ENCODE results near the gene PGP. TPM values are rescaled to one million over a fixed set of nuclear protein-coding genes. Genes with fewer than 3 reads are reported as not detected.

Gene PGP
- total RNA-seq, 1 donor from 2014 or later = 19.7 TPM

DNA sequence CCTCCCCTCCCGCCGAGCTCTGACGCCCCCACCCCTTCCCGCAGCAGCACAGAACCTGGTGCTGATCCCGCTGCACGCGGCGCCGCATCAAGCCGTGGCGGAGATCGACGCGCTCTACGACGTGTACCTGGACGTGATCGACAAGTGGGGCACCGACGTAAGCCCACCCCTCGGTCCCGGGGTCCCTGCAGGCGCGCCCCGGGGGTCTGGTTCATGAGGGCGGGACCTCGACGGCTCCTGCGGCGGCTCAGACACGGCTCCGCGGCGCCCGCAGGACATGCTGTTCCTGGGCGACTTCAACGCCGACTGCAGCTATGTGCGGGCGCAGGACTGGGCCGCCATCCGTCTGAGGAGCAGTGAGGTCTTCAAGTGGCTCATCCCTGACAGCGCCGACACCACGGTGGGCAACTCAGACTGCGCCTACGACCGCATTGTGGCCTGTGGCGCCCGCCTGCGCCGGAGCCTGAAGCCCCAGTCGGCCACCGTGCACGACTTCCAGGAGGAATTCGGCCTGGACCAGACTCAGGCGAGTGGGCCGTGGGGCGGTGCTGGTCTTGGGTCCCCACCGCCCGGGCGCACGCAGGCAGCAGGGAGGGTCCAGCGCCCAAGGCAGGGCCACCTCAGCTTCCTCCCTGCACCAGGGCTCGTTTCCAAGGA is 23.0 kb upstream of the PGP start:
- DNase-seq (ENCODE audit: low spot score) = no peak

DNA sequence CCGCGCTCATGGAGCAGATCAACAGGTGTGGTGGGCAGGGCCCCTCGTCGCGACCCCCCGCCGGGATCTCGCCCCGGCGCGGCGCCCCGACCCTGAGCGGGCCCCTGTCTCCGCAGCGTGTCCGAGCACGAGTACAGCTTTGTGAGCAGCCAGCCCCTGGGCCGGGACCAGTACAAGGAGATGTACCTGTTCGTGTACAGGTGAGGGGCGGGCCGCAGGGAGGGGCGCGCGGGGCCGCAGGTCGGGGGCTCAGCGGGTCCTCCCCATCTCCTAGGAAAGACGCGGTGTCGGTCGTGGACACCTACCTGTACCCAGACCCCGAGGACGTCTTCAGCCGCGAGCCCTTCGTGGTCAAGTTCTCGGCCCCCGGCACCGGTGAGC is 22.5 kb upstream of the PGP start:
- no peak for DNase-seq (ENCODE audit: low spot score)

DNA sequence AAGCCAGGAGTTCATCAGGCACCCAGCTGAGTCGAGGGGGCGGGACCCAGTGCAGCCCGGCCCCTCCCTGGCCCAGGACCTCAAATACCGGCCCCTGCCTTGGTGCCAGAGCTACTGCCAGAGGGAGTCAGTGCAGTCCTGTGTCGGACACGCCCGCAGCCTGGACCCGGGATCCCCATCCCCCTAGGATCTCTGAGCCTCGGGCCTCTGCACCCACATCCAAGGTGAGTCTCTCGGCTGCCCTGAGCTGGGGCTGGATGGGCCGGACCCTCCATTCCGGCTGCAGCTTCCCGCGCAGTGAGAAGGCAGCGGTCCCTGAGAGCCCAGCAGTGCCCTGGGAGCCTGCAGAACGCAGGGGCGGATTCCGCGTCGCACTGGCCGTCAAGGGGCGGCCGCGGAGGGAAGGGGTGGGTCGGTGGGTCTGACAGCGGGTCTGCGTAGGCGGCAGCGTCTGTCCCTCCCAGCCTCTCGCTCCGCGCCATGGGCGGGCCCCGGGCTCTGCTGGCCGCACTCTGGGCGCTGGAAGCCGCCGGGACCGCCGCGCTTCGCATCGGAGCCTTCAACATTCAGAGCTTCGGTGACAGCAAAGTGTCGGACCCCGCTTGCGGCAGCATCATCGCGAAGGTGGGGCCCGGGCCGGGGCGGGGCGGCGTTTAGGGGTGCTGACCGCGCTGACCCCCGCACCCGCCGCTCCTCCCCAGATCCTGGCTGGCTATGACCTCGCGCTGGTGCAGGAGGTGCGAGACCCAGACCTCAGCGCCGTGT is 21.9 kb upstream of the PGP start, which contains the start of gene DNASE1L2:
DNASE1L2 (plus strand) TSS at position 108 of the 765 bp plus-strand sequence; CDS start at position 481, 373 bp downstream.
- DNase-seq (ENCODE audit: low spot score) = no peak

DNA sequence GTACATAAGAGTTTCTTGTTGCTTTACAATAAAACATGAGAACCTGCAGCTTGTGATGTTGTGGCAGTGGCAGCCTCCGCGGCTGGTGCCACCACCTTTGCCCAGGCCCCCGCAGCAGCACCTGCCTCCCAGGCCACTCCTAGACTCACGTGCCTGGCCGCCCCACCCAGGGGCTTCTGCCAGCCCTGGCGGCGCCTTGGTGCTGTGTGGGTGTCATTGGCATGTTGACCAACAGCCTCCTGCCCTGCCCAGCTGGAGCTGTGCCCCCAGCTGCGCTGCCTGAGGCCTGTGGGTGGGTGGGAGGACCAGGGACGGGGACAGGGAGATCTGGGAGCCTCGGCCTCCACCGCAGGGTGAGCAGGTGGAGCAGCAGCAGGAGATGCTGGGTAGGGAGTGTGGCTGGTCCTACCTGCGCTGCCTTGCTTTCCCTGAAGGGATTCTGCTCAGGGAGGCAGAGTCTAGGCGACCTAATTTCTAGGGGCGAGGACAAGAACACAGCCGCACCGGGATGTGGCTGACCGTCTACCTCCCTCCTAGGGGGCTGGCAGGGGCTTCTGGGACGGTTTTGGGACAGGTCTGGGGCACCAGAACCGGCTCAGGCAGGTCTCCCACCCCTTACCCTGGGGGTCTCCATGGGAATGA is 21.2 kb upstream of the PGP start:
- DNase-seq (ENCODE audit: low spot score) = no peak

DNA sequence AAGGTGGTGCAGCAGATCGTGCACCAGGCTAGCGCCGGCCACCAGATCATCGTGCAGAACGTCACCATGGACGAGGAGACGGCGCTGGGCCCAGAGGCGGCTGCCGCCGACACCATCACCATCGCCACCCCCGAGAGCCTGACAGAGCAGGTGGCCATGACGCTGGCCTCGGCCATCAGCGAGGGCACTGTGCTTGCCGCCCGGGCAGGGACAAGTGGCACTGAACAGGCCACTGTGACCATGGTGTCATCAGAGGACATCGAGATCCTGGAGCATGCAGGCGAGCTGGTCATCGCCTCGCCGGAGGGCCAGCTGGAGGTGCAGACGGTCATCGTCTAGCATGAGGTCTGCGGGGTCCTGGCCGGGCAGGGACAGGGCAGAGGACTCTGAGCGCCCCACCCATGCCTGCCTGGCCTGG is 20.6 kb upstream of the PGP start:
- DNase-seq (ENCODE audit: low spot score) = no peak

DNA sequence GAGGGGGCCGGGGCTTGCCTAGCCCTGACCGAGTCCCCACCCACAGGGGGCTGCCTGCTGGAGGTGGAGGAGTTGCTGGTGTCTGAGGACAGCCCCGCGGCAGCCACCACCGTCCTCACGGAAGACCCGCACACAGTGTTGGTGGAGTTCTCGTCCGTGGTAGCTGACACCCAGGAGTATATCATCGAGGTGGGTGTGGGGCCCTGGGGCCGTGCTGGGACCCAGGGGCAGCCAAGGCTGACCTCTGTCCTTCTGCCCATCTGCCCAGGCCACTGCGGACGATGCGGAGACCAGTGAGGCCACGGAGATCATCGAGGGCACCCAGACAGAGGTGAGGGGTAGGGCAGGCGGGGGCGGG is 20.2 kb upstream of the PGP start:
- DNase-seq (ENCODE audit: low spot score) = no peak

DNA sequence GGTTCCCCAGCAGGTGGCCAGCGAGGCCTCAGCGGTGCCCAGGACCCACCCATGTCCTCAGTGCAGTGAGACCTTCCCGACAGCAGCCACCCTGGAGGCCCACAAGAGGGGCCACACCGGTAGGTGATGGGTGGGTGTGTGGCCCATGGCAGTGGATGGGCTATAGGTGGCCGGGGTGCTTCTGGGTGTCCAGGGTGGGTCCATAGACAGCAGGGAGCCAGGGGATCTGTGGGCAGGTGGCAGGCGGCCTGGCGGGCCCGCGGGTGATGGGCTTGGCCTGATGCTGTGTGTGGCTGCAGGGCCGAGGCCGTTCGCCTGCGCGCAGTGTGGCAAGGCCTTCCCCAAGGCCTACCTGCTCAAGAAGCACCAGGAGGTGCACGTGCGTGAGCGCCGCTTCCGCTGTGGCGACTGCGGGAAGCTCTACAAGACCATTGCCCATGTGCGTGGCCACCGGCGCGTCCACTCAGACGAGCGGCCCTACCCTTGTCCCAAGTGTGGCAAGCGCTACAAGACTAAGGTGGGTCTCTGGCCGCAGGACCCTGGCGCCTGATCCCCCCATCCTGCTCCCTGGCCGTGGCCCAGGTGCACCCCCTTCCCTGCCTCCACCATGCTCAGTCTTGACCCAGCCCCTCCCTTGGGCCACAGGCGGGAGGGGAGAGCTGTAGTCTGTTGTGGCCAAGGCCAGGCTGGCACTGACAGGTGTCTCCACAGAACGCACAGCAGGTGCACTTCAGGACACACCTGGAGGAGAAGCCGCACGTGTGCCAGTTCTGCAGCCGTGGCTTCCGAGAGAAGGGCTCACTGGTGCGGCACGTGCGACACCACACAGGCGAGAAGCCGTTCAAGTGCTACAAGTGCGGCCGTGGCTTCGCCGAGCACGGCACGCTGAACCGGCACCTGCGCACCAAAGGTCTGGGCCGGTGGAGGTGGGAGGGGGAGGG is 19.5 kb upstream of the PGP start:
- no peak for DNase-seq (ENCODE audit: low spot score)

DNA sequence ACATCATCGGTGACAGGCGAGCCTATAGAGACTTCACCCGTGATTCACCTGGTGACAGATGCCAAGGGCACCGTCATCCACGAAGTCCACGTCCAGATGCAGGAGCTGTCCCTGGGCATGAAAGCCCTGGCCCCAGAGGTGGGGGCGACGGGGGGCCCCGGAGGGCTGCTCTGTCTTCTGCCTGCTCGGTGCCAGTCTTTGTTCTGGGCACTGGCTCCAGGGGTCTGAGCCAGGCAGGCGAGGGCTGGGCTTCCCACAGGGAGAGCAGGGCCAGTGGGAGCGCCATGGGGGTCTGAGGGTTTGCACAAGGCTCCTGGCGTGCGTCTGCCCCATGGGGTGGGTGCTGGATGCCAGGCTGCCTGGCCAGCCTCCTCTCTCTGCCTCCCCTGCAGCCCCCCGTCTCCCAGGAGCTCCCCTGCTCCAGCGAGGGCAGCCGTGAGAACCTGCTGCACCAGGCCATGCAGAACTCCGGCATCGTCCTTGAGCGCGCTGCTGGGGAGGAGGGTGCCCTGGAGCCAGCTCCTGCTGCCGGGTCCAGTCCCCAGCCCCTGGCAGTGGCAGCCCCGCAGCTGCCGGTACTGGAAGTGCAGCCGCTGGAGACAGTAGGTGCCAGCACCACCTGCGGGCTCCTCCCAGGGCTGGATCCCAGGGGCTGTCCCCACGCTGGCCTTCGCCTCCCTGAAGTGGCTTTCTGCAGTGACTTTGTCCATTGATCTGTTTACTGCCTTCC is 18.6 kb upstream of the PGP start:
- no peak for DNase-seq (ENCODE audit: low spot score)

DNA sequence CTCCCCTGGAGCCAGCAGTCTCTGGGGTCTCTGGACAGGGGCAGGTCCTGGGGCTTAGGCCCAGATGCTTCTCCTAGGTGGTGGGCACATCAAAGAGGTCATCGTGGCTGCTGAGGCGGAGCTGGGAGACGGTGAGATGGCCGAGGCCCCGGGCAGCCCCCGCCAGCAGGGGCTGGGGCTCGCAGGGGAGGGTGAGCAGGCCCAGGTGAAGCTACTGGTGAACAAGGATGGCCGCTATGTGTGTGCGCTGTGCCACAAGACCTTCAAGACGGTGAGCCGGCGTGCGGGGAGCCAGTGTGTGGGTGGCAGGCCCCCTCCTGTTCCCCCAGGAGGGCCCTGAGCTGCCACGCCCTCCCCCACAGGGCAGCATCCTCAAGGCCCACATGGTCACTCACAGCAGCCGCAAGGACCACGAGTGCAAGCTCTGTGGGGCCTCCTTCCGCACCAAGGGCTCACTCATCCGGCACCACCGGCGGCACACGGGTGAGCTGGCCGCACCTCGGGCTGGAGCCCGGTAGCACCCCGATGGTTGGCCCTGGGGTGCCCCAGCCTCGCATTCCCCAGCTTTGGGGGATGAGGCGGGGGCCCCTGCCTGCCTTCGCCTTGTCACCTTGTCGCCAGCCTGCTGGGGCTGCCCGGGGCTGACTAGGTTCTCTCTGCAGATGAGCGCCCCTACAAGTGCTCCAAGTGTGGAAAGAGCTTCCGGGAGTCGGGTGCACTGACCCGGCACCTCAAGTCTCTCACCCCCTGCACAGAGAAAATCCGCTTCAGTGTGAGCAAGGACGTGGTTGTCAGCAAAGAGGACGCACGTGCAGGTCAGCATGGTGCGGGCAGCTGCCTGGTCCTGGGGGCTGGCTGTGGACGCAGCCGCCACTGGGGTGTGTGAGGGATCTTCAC is 17.7 kb upstream of the PGP start:
- DNase-seq (ENCODE audit: low spot score) = no peak

DNA sequence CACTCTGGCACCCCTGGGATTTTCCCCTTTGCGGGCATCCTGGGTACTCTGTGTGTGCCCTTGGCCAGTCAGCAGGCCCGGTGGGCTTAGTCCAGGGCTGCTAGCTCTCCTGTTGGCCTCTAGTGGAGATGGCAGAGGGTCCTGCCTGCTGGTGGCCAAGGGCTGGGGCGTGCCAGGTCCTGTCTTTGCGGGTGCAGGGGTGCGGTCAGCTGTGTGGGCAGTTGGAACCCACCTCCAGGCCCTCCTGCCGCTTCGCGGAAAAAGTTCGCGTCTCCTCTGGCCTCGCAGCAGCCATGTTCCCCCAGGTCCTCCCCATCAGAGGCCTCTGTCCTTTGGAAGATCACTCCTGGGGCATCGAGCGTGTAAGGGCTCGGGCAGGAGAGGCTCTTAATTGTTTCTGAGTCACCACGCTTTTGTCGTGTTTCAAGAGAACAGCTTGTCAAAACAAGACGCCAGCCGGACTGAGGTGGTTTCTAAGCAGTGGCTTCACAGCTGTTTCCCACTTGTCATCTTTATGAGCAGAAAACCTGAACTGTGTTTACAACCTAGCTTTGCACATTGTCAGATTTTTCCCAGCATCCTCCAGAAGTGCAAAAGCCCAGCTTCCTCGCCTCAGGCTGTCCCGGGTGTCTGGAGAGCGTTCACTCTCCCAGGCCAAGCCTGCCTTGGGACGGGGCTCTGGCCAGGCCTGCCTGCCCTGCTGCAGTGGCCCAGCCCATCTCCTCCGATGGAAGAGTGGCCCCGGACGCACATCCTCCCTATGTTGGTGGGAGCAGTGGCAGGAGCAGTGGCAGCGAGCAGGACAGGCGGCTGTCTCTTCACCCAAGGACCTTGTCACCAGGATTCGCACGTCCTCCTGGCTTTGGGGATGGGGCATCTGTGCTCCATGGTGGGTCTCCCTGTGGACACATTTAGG is 16.6 kb upstream of the PGP start:
- DNase-seq (ENCODE audit: low spot score) = no peak

DNA sequence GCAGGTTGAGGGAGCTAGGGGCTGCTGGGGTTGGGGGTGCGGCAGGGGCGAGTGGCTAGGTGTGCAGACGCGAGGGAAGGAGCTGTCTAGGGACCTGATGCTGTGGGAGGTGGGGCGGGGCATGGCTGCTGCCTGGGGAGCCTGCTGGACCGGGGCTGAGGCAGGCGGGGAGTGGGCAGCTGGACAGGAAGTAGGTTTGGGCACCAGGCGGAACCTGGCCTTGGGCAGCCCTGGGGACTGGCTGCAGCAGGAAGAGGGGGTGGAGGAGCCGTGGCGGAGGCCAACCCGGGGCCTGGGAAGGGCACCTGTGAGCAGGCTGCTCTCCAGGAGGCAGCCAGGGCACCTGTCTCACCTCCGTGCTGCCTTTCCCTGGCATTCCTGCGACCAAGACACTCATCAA is 15.7 kb upstream of the PGP start:
- no peak for DNase-seq (ENCODE audit: low spot score)

DNA sequence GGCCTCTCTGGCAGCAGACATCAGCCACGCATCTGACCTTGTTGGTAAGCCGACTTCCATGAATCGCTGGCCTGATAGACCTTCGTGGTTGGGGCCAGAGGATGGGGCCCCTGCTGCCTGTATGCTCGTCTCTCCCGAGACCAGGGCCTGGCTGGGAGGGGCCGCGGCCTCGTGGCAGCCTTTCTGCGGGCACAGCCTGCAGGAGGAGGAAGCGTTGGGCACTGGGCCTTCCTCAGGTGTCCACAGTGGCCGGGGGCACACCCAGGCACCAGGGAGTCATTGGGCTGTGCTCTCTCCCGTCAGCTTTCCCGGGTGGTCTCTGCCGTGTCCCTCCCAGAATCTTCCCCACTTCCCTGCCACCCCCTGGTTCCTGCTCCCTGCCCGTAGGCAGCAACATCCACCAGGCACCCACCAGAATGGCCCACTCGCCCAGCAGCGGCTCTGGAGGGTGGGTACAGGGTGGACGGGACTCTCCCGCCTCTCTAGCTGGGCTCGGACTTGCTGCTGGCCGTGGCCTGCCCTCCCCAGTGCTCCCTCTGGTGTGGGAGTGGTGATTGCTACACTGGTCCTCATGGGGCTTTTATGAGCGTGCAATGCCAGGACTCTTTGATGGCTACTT is 15.1 kb upstream of the PGP start:
- no peak for DNase-seq (ENCODE audit: low spot score)

DNA sequence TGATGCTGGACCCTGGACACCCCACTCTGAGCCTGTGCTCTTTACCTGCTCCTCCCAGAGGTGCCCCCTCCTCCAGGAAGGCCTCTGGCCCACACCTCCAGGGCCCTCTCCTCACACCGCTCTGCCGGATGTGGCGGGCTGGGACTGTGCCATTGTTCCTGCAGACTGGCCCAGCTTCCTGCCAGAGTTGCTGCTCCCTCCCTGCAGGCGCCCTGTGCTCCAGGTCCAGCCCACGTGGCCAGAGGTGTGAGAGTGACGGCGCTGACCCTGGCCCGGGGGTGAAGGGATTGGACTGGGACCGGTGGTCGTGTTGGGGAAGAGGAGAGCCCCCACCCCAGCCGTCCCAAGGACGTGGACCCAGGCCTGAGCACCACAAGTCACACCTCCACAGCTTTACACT is 14.5 kb upstream of the PGP start:
- no peak for DNase-seq (ENCODE audit: low spot score)

DNA sequence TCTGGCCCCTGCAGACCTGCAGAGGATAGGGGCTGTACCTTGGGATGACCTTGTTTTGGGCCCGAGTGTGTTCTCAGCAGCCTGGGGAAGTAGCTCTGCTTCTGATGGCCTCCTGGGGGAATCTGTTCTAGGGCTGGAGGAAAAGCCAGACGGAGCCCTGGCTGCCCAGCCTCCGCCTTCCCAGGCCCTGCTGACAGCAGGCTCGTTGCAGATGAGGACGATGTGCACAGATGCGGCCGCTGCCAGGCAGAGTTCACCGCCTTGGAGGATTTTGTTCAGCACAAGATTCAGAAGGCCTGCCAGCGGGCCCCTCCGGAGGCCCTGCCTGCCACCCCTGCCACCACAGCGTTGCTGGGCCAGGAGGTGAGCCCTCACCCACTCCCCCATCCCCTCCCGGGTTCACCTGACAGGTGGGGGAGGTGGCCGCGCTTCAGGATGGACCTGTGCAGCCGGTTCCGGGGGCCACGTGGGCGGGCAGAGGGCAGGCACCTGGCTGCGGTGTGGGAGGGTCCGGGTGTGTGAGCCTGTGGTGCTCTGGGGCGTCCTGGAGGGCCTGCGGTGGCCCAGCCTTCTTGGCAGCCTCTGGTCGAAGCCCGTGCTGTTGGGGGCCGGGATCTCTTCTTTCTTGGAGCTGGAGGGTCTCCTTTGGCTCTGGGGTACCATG is 13.7 kb upstream of the PGP start:
- DNase-seq (ENCODE audit: low spot score) = no peak

DNA sequence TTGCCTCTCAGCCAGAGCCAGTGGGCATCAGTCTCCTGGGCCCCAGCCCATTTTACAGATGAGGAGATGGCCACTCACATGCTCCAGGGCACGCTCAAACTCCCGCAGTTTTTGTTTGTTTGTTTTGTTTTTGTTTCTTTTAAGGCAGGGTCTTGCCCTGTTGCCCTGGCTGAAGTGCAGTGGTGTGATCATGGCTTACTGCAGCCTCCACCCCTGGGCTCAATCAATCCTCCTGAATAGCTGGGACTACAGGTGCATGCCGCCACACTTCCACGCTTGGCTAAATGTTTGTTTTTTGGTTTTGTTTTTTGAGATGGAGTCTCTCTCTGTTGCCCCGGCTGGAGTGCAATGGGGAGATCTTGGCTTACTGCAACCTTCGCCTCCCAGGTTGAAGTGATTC is 12.3 kb upstream of the PGP start:
- DNase-seq (ENCODE audit: low spot score) = no peak

DNA sequence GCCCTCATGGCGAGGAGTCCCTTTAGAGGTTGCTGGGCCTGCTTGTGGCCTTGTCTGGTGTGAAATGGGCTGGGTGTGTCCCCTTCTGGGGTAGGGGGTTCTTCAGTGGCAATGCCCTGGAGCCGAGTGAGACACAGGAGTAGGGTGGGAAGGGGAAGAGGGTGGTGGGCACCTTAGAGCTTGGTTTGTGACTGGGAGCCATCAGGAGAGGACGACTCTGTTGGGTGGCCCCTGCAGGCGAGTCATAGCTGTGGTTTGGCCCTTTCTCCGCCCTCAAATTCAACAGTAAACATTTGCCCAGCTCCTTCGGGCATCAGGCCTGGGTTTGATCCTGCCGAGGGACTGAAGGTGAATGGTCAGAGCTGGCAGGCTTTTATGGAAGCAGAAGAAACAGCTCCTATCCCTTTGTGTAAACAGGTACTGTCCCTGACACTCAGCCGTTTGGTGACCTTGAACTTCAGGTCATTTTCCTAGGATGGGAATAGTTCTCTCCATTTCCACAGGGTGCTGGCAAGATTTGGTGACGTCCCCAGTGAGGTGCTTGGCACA is 11.7 kb upstream of the PGP start:
- no peak for DNase-seq (ENCODE audit: low spot score)

DNA sequence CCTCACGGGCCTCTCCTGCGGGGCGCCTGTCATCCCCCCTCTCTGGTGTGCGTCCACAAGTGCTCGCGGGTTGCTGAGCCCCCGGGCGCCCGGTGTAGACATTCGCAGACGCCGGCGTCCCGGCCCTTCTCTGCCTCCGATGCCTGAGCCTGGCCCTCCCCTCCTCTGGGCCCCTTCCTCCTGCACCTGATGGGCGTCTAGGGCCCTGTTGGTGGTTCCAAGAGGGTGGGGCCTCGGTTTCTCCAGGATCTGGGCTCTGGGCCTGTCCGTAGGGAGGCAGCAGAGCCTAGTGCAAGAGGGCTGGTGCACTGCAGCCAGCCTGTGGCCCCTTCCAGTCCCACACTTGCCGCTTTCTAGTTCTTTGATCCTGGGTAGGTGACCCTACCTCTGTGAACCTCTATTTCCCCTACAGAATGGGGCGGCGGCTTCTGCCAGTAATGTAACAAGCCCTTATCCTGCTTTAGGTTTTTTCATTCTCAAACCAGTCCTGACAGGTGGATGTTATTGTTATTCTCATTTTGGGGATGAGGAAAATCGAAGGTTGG is 9.4 kb upstream of the PGP start:
- DNase-seq (ENCODE audit: low spot score) = no peak
